NCI-H146 treated with DMSO at 0.1 percent for 48 hours (cell line): ENCODE results near the gene NR1H2.
A peak's percentile ranks its signal among the peaks of the same experiment; 100 is the strongest.
"Not testable (repeated sequence)": the region's sequence is repeated elsewhere in the genome, so short reads cannot be mapped to it uniquely, and the experiment has no call there.

ENCODE experiments used
- DNase-seq: peaks from one replicate; lab custom pipeline; 2025; ENCODE audit not compliant: unreplicated experiment; lab: John Stamatoyannopoulos, UW

NR1H2 gene

GRCh38 chr19:50376166-50377050, at the start of gene NR1H2:
Gene NR1H2 (plus strand): TSS chr19:50376457. CDS start chr19:50377606, 1,149 bp downstream.
- peak; percentile 91 for DNase-seq

GRCh38 chr19:50327013-50327412, 49.2 kb upstream of the NR1H2 start:
- no peak for DNase-seq

- no peak for DNase-seq
Measured at GRCh38 chr19:50327461-50328223, 48.6 kb upstream of the NR1H2 start.

- DNase-seq = peak; percentile 32
Measured at GRCh38 chr19:50328224-50328872, 47.9 kb upstream of the NR1H2 start.

GRCh38 chr19:50328873-50329145, 47.4 kb upstream of the NR1H2 start:
- no peak for DNase-seq

GRCh38 chr19:50329146-50329925, 46.9 kb upstream of the NR1H2 start, which contains the start of gene KCNC3:
Gene KCNC3 (minus strand): TSS chr19:50329377. CDS start chr19:50329082, 295 bp downstream.
- peak; percentile 100 for DNase-seq

GRCh38 chr19:50329926-50330294, 46.3 kb upstream of the NR1H2 start:
- not testable (repeated sequence) for DNase-seq

- peak; percentile 86 for DNase-seq
Measured at GRCh38 chr19:50330365-50331078, 45.7 kb upstream of the NR1H2 start.

- no peak for DNase-seq
Measured at GRCh38 chr19:50331221-50331993, 44.9 kb upstream of the NR1H2 start.

GRCh38 chr19:50331994-50332243, 44.3 kb upstream of the NR1H2 start:
- no peak for DNase-seq

GRCh38 chr19:50332244-50333038, 43.8 kb upstream of the NR1H2 start:
- DNase-seq = no peak

GRCh38 chr19:50333235-50333736, 43.0 kb upstream of the NR1H2 start:
- peak; percentile 86 for DNase-seq

- DNase-seq = peak; percentile 56
Measured at GRCh38 chr19:50333737-50334617, 42.3 kb upstream of the NR1H2 start.

GRCh38 chr19:50334741-50335421, 41.4 kb upstream of the NR1H2 start:
- DNase-seq = no peak

GRCh38 chr19:50337031-50337430, 39.2 kb upstream of the NR1H2 start:
- not testable (repeated sequence) for DNase-seq

GRCh38 chr19:50340331-50340730, 35.9 kb upstream of the NR1H2 start:
- no peak for DNase-seq

- DNase-seq = no peak
Measured at GRCh38 chr19:50341091-50341564, 35.1 kb upstream of the NR1H2 start.
